Body of pancreas (tissue), 4 donors: ENCODE results near the gene VAV2. TPM values are rescaled to one million over a fixed set of nuclear protein-coding genes. Genes with fewer than 3 reads are reported as not detected.
"Not testable (repeated sequence)": the region's sequence is repeated elsewhere in the genome, so short reads cannot be mapped to it uniquely, and the experiment has no call there.

Experiments
- ATAC-seq: fragments of 150-250 bp; one replicate; pipeline ENCODE4 v1.9.1; 2016
- DNase-seq, 4 donors: peaks; one replicate each; pipeline ENCODE4 v3.0.0-alpha.2; 2019
- H3K27ac ChIP-seq, 4 donors: fragments of 200-600 bp; sonication (generic); 1 replicate in 3 of 4; 2 replicates in 1 of 4; pipeline versions ENCODE4 v1.5.1 to v1.6.1; 2016 to 2019; ENCODE audit warnings: mild to moderate bottlenecking in 1 of 4, mixed read lengths in 1 of 4, moderate library complexity in 1 of 4
- H3K27me3 ChIP-seq, 2 donors: fragments of 200-600 bp; sonication (generic); one replicate each; pipeline ENCODE4 v1.6.0; 2016; ENCODE audit warnings: mild to moderate bottlenecking in 1 of 2
- H3K36me3 ChIP-seq, 2 donors: fragments of 200-600 bp; sonication (generic); replicated peaks in 1 of 2; 2 replicates each; pipeline ENCODE4 v1.5.1; 2016; ENCODE audit warnings: low read depth in 2 of 2; ENCODE audit not compliant: insufficient read depth in 1 of 2
- H3K4me1 ChIP-seq: fragments of 200-600 bp; sonication (generic); one replicate; pipeline ENCODE4 v1.6.0; 2016
- H3K4me3 ChIP-seq, 2 donors: fragments of 200-600 bp; sonication (generic); 1 replicate in 1 of 2; 2 replicates in 1 of 2; pipeline ENCODE4 v1.5.1; 2016 to 2019
- H3K9me3 ChIP-seq, 3 donors: fragments of 200-600 bp; sonication (generic); 1 replicate in 2 of 3; 2 replicates in 1 of 3; pipeline ENCODE4 v1.5.1; 2016
- POLR2A ChIP-seq, 3 donors: fragments of 450-650 bp; IDR thresholded peaks; one replicate each; pipeline ENCODE4 v1.6.1; 2016; ENCODE audit warnings: antibody characterized with exemption in 3 of 3, mild to moderate bottlenecking in 2 of 3
- WGBS, 2 donors: methylation state at CpG; one replicate each; pipeline ENCODE4 v1.1.5; 2017; 5-methylcytosine and 5-hydroxymethylcytosine counted together
- intact Hi-C: fragments of 100-400 bp; cut with DNase I; formaldehyde crosslinking; loops from one replicate; pipeline ENCODE4 v1.15.1; 2023
- total RNA-seq, 2 donors: library from RNA; depleted of rRNA; stranded (reverse); fragments of >200 nt; gene quantifications; one replicate each; pipeline ENCODE4 v1.1.0, GENCODE V29; 2016
- TF ChIP-seq, protein P1 (sequence below), 7 experiments: fragments of 450-650 bp in 4 of 7; fragments of 200-600 bp in 3 of 7; sonication (generic) in 3 of 7; IDR thresholded peaks; one replicate each; pipeline ENCODE4 v1.5.1; 2016 to 2019; ENCODE audit warnings: antibody characterized with exemption in 7 of 7

The VAV2 gene
- total RNA-seq, 2 donors from 2014 or later: 31.6 to 32.3 TPM

GRCh38 chr9:133904346-133905090 is 87.6 kb downstream of the VAV2 start:
- ATAC-seq (no peak), DNase-seq (no peak)
- Histone ChIP-seq H3K27ac (no peak overlapping the region), H3K36me3 (no peaks in the 10 kb centered on the region), H3K27me3 (no peaks in the 10 kb centered on the region), H3K4me1 (peaks cover 6% of the 10 kb centered on the region), H3K9me3 (no peaks in the 10 kb centered on the region), H3K4me3 (no peak overlapping the region)
- intact Hi-C loops: no loop called here
- WGBS, 2 donors: 80 to 83% methylated on average over 26 of the region's 29 CpGs
- TF ChIP-seq, protein P1, sequence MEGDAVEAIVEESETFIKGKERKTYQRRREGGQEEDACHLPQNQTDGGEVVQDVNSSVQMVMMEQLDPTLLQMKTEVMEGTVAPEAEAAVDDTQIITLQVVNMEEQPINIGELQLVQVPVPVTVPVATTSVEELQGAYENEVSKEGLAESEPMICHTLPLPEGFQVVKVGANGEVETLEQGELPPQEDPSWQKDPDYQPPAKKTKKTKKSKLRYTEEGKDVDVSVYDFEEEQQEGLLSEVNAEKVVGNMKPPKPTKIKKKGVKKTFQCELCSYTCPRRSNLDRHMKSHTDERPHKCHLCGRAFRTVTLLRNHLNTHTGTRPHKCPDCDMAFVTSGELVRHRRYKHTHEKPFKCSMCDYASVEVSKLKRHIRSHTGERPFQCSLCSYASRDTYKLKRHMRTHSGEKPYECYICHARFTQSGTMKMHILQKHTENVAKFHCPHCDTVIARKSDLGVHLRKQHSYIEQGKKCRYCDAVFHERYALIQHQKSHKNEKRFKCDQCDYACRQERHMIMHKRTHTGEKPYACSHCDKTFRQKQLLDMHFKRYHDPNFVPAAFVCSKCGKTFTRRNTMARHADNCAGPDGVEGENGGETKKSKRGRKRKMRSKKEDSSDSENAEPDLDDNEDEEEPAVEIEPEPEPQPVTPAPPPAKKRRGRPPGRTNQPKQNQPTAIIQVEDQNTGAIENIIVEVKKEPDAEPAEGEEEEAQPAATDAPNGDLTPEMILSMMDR (IDR thresholded peaks at IDR 0.05): no peak

DNA sequence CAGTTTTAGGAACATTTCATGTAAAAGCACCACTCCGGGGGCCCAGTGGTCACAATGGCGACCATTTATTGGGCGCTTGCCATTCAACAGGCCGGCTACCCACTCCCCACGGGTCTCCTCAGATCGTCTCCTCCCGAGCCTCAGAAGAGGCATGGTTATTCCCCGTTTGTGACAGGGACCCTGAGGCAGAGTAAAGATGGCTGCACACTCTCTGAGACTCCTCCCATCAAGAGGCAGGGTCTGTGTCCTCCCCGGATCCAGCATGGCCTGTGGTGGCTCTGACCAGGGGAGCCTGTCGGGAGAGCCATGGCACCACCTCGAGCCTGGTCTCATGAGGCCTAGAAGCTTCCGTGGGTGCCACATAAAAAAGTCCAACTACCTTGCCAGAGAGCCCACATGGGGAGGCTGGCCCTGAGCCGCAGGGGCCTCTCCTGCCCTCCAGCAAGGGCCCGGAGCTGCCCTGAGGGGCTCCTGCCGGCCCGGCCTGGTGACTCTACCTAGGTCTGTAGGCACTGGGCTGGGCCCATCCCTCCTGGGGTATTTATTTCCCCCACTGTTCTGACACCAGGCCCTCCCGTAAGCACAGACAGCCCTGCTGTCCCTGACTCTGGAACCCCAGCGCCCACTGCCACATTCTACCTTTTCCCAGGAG is 90.8 kb downstream of the VAV2 start:
- TF ChIP-seq, protein P1 (IDR thresholded peaks at IDR 0.05): no peak
- no peak for TF ChIP-seq POLR2A (IDR thresholded peaks at IDR 0.05)
- intact Hi-C loops: no loop called here
- no peak for ATAC-seq
- DNase-seq: no peak
- no peaks in the 10 kb centered on the region for H3K36me3 ChIP-seq
- 83 to 95% methylated on average over 9 to 18 of the region's 18 CpGs for WGBS, 2 donors
- H3K9me3 ChIP-seq: no peaks in the 10 kb centered on the region
- H3K4me3 ChIP-seq: no peak overlapping the region
- H3K27ac ChIP-seq: no peak overlapping the region
- no peaks in the 10 kb centered on the region for H3K4me1 ChIP-seq
- H3K27me3 ChIP-seq: no peaks in the 10 kb centered on the region

DNA sequence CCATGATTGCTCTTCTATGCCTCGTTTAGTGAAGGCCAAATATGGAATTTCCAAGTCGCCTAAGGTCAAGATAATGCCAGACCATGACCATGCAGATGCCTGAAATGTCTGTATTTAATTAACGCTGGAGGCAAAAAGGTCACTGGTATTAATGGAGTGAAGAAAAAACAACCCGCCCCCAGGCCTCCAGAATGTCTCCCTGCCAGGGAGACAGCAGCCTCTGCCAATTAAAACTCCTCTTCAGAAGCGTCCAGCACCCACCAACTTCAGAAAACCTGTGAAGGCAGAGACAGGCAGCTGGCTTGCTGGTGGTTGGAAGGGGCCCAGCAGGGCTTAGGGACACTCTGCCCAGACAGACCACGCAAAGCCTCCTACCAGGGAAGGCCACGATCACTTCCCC is 94.4 kb downstream of the VAV2 start:
- no peak overlapping the region for H3K27ac ChIP-seq
- no peaks in the 10 kb centered on the region for H3K36me3 ChIP-seq
- ATAC-seq: no peak
- TF ChIP-seq, protein P1 (IDR thresholded peaks at IDR 0.05): no peak
- no peak for TF ChIP-seq POLR2A (IDR thresholded peaks at IDR 0.05)
- intact Hi-C loops: no loop called here
- peaks cover 6% of the 10 kb centered on the region for H3K4me1 ChIP-seq
- DNase-seq: no peak
- no peaks in the 10 kb centered on the region for H3K27me3 ChIP-seq
- no peaks in the 10 kb centered on the region for H3K9me3 ChIP-seq
- H3K4me3 ChIP-seq: no peak overlapping the region
- 72% methylated on average over 6 to 7 of the region's 7 CpGs for WGBS, 2 donors

DNA sequence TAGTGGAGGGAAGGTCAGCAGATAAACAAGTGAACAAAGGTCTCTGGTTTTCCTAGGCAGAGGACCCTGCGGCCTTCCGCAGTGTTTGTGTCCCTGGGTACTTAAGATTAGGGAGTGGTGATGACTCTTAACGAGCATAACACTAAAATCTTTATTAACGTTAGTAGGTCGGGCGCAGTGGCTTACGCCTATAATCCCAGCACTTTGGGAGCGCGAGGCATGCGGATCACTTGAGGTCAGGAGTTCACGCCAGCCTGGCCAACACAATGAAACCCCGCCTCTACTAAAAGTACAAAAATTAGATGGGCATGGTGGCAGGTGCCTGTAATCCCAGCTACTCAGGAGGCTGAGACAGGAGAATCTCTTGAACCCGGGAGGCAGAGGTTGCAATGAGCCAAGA is 96.1 kb downstream of the VAV2 start:
- ATAC-seq, H3K9me3 ChIP-seq: not testable (repeated sequence)
- 90 to 95% methylated on average over 11 to 12 of the region's 13 CpGs for WGBS, 2 donors

GRCh38 chr9:133895335-133895734 is 96.8 kb downstream of the VAV2 start:
- H3K4me1 ChIP-seq: peaks cover 12% of the 10 kb centered on the region
- intact Hi-C loops: no loop called here

More for the DNA sequence above, 96.1 kb downstream of the VAV2 start:
- H3K4me3 ChIP-seq, H3K27me3 ChIP-seq, intact Hi-C loops, H3K27ac ChIP-seq, DNase-seq, H3K36me3 ChIP-seq: not testable (repeated sequence)
- peaks cover 12% of the 10 kb centered on the region for H3K4me1 ChIP-seq

More at GRCh38 chr9:133895335-133895734, 96.8 kb downstream of the VAV2 start:
- no peak for ATAC-seq
- H3K9me3 ChIP-seq: no peaks in the 10 kb centered on the region
- H3K4me3 ChIP-seq: no peak overlapping the region
- 81 to 85% methylated on average over 11 of the region's 11 CpGs for WGBS, 2 donors
- H3K27ac ChIP-seq: no peak overlapping the region
- no peak for DNase-seq
- TF ChIP-seq, protein P1 (IDR thresholded peaks at IDR 0.05): no peak
- no peak for TF ChIP-seq POLR2A (IDR thresholded peaks at IDR 0.05)
- H3K36me3 ChIP-seq: no peaks in the 10 kb centered on the region
- H3K27me3 ChIP-seq: no peaks in the 10 kb centered on the region
